K562 (cell line): ENCODE data around the gene PCSK6. TPM values are rescaled to one million over a fixed set of nuclear protein-coding genes. Genes with fewer than 3 reads are reported as not detected.

Experiments
- DIDO1 ChIP-seq: fragments of 450-650 bp; IDR thresholded peaks from 2 replicates; pipeline ENCODE4 v1.6.1; 2016; ENCODE audit warnings: low read depth, missing biosample characterization, missing genetic modification characterization
- FOXK1 ChIP-seq: sonication (generic); formaldehyde crosslinking; IDR thresholded peaks from 2 replicates; pipeline ENCODE4 v1.8.0; 2022; ENCODE audit warnings: missing genetic modification reagents, mild to moderate bottlenecking, borderline replicate concordance
- LEF1 ChIP-seq: fragments of 450-650 bp; IDR thresholded peaks from 2 replicates; pipeline ENCODE4 v1.6.1; 2016; ENCODE audit warnings: mild to moderate bottlenecking
- NFIC ChIP-seq: fragments of 450-650 bp; IDR thresholded peaks from 2 replicates; pipeline ENCODE4 v1.6.1; 2017; ENCODE audit warnings: mild to moderate bottlenecking, inconsistent platforms
- PHB2 ChIP-seq: fragments of 450-650 bp; IDR thresholded peaks from 2 replicates; pipeline ENCODE4 v1.6.1; 2017; ENCODE audit warnings: low read depth
- SMARCC2 ChIP-seq: fragments of 450-650 bp; IDR thresholded peaks from 2 replicates; pipeline ENCODE4 v1.6.1; 2017; ENCODE audit warnings: antibody characterized with exemption, moderate library complexity, mild to moderate bottlenecking, low read depth
- SMARCE1 ChIP-seq: fragments of 450-650 bp; IDR thresholded peaks from 2 replicates; pipeline ENCODE4 v1.7.1; 2016; ENCODE audit warnings: mild to moderate bottlenecking
- SRF ChIP-seq, 2 experiments: fragments of 250-450, 450-650 bp in 1 of 2; sonication (Bioruptor Pico) in 1 of 2; sonication (generic) in 1 of 2; formaldehyde crosslinking; IDR thresholded peaks; 2 replicates each; pipeline versions ENCODE4 v1.5.0 to v1.5.1; 2020 to 2022; ENCODE audit warnings: mild to moderate bottlenecking in 1 of 2, missing genetic modification reagents in 1 of 2
- UBTF ChIP-seq, 2 experiments: IDR thresholded peaks; 2 replicates each; pipeline ENCODE4 v1.6.1; 2012; ENCODE audit warnings: improper control_type of control experiment in 2 of 2, low read depth in 2 of 2, low read length in 2 of 2, borderline replicate concordance in 1 of 2
- YY1 ChIP-seq, 3 experiments: IDR thresholded peaks; 2 replicates each; pipeline ENCODE4 v1.6.1; 2011; ENCODE audit warnings: low read length in 2 of 3, mild to moderate bottlenecking in 2 of 3, moderate library complexity in 2 of 3, borderline replicate concordance in 1 of 3, control low read depth in 1 of 3, low read depth in 1 of 3; ENCODE audit not compliant: insufficient read depth in 3 of 3, insufficient replicate concordance in 2 of 3, control insufficient read depth in 1 of 3, insufficient read length in 1 of 3; ENCODE audit errors: extremely low read depth in 1 of 3
- ZBTB40 ChIP-seq, 2 experiments: fragments of 450-650 bp in 1 of 2; sonication (generic) in 1 of 2; formaldehyde crosslinking in 1 of 2; IDR thresholded peaks; 2 replicates each; pipeline versions ENCODE4 v1.7.1 to v1.9.0; 2016 to 2022; ENCODE audit warnings: inconsistent platforms in 1 of 2, mild to moderate bottlenecking in 1 of 2, missing genetic modification reagents in 1 of 2
- ZNF175 ChIP-seq: fragments of 200-800 bp; sonication (Bioruptor generic); IDR thresholded peaks from 2 replicates; pipeline ENCODE4 v1.6.1; 2016; ENCODE audit warnings: low read depth, mild to moderate bottlenecking, missing genetic modification characterization, missing compliant biosample characterization
- polyA plus RNA-seq, 8 experiments: library from polyadenylated mRNA; depleted of rRNA in 4 of 8; stranded (reverse) in 5 of 8; unstranded in 3 of 8; fragments of >200 nt; fragmentation: Nextera tagmentation in 2 of 8; fragmentation: Illumina TruSeq in 1 of 8; extraction: Ambion mirVana in 2 of 8; extraction: Trizol in 1 of 8; gene quantifications; 2 replicates each; pipeline versions ENCODE4 v1.2.1 to v1.2.3, GENCODE V29; 2011 to 2014; ENCODE audit warnings: inconsistent platforms in 1 of 8, missing spikeins in 1 of 8
- total RNA-seq, 7 experiments: library from RNA; depleted of rRNA in 6 of 7; stranded (reverse); fragments of >200 nt in 6 of 7; fragmentation: Illumina TruSeq in 2 of 7; extraction: Trizol in 2 of 7; gene quantifications; 2 replicates each; pipeline versions ENCODE4 v1.2.1 to v1.2.3, GENCODE V29; 2011 to 2021; ENCODE audit warnings: low replicate concordance in 1 of 7

The PCSK6 gene
- total and polyA plus RNA-seq, 9 of the 15 experiments (the other 6 are each of a cell fraction or from before 2014, with no cell fraction given): 2.2 to 32.6 (median 14.5) TPM

GRCh38 chr15:101294731-101295606 is 194.5 kb downstream of the PCSK6 start, which contains the start of gene SNRPA1 (continued):
- TF ChIP-seq UBTF (IDR thresholded peaks at IDR 0.05; ENCODE audit: borderline replicate concordance in 1 of 2, low read depth in 2 of 2, low read length in 2 of 2) (peak in 1 of 2 experiments; percentile 61; a peak in 1 of 4 replicates), SMARCC2 (no peak), PHB2 (no peak), SRF (CRISPR knock-in tag; IDR thresholded peaks at IDR 0.05) (0 out of 4 replicates have a peak, but pooled peaks of 1 of the 2 experiments have one; percentile 45), ZBTB40 (IDR thresholded peaks at IDR 0.05) (peak; percentile 83), ZBTB40 (CRISPR knock-in tag; IDR thresholded peaks at IDR 0.05) (no peak), DIDO1 (tag) (peak; percentile 76; the same call in 1 of the 2 replicates), FOXK1 (no peak), NFIC (peak; percentile 89), YY1 (IDR thresholded peaks at IDR 0.05; ENCODE audit: borderline replicate concordance in 1 of 3, control insufficient read depth in 1 of 3, extremely low read depth in 1 of 3, insufficient read depth in 3 of 3, insufficient read length in 1 of 3, insufficient replicate concordance in 2 of 3, low read depth in 1 of 3, low read length in 2 of 3) (peak in 2 of 3 experiments; percentile 67 to 84), ZNF175 (CRISPR knock-in tag) (0 out of 2 replicates have a peak, but pooled peaks have one; percentile 27), SMARCE1 (0 out of 2 replicates have a peak, but pooled peaks have one; percentile 10), LEF1 (no peak)
